HG03439 (cell line): Measurements from ENCODE around the gene HEPH.
"Not testable (repeated sequence)": the region's sequence is repeated elsewhere in the genome, so short reads cannot be mapped to it uniquely, and the experiment has no call there.

ENCODE experiments used
- ATAC-seq: cut with Tn5 transposase; IDR thresholded peaks from one replicate; pipeline ENCODE4 v1.9.1; 2021; ENCODE audit warnings: mild to moderate bottlenecking, moderate library complexity; ENCODE audit not compliant: unreplicated experiment

The HEPH gene, protein sequence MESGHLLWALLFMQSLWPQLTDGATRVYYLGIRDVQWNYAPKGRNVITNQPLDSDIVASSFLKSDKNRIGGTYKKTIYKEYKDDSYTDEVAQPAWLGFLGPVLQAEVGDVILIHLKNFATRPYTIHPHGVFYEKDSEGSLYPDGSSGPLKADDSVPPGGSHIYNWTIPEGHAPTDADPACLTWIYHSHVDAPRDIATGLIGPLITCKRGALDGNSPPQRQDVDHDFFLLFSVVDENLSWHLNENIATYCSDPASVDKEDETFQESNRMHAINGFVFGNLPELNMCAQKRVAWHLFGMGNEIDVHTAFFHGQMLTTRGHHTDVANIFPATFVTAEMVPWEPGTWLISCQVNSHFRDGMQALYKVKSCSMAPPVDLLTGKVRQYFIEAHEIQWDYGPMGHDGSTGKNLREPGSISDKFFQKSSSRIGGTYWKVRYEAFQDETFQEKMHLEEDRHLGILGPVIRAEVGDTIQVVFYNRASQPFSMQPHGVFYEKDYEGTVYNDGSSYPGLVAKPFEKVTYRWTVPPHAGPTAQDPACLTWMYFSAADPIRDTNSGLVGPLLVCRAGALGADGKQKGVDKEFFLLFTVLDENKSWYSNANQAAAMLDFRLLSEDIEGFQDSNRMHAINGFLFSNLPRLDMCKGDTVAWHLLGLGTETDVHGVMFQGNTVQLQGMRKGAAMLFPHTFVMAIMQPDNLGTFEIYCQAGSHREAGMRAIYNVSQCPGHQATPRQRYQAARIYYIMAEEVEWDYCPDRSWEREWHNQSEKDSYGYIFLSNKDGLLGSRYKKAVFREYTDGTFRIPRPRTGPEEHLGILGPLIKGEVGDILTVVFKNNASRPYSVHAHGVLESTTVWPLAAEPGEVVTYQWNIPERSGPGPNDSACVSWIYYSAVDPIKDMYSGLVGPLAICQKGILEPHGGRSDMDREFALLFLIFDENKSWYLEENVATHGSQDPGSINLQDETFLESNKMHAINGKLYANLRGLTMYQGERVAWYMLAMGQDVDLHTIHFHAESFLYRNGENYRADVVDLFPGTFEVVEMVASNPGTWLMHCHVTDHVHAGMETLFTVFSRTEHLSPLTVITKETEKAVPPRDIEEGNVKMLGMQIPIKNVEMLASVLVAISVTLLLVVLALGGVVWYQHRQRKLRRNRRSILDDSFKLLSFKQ

DNA sequence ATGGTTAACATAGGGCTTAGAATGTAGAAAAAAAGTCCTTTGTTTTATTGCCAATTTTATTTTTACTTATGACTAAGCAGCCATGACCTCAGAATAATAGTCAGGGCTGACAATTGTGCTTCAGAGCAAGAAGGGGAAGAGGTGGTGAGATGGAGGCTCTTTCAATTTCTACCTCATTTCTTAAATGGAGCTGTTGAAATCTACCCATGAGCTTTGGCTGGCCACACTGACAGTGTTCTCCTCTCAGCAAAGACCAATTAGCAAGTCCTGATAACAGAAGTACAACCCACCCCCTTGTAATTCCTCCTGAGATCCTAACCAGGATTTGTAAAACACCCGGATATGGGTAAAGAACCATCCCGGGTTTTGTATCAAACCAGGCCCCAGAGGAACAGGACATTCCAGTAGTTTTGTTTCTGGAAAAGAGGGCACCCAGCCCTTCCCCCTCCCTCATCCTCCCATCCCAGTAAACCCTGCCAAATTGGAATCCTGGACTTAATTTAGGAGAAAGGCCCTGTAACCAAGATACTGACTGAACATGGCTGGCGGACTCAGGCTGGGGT lies at the start of gene HEPH:
HEPH (plus strand) TSS at position 399 of the 563 bp plus-strand sequence. CDS start 6,324 bp downstream, outside the sequence.
- no peak for ATAC-seq

DNA sequence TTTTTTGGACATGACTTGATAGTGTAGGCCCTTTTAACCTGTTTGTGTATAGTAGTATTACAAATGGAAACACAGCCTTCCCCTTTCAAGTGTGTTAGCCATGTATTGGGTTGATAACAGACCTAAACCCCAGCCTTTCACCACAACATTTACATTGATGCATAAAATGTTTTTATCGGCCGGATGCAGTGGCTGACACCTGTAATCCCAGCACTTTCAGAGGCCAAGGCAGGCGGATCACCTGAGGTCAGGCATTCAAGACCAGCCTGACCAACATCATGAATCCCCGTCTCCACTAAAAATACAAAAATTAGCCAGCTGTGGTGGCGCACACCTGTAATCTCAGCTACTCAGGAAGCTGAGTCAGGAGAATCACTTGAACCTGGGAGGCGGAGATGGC lies 45.3 kb upstream of the HEPH start:
- ATAC-seq, result not testable (repeated sequence)

DNA sequence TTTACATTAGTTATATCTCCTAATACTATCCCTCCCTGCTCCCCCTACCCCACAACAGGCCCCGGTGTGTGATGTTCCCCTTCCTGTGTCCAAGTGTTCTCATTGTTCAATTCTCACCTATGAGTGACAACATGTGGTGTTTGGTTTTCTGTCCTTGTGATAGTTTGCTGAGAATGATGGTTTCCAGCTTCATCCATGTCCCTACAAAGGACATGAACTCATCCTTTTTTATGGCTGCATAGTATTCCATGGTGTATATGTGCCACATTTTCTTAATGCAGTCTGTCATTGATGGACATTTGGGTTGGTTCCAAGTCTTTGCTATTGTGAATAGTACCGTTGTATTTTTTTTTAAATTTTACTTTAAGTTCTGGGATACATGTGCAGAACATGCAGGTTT lies 42.7 kb upstream of the HEPH start:
- ATAC-seq, result not testable (repeated sequence)

DNA sequence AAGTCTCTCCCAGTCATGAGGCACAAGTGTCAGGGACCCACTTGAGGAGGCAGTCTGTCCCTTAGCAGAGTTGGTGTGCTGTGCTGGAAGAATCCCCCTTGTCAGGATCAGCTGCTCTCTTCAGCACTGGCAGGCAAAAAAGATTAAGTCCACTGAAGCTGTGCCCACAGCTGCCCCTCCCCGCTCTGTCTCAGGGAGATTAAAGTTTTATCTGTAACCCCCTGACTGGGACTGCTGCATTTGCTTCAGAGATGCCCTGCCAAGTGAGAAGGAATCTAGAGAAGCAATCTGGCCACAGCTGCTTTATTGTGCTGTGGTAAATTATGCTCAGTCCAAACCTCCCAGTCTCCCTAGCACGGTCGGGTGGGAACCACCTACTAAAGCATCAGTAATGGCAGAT lies 37.4 kb upstream of the HEPH start:
- ATAC-seq, result no peak

DNA sequence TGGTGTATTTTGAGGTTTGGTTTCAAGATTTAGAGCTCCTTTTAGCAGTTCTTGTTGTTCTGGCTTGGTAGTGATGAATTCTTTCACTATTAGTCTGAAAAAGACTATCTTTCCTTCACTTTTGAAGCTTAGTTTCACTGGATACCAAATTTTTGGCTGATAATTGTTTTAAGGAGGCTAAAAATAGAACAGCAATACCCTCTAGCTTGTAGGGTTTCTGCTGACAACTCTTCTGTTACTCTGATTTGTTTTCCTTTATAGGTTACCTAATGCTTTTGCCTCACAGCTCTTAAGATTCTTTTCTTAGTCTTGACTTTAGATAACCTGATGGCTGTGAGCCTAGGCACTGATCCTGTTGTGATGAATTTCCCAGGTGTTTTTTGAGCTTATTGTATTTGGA lies 33.6 kb upstream of the HEPH start:
- no peak for ATAC-seq

DNA sequence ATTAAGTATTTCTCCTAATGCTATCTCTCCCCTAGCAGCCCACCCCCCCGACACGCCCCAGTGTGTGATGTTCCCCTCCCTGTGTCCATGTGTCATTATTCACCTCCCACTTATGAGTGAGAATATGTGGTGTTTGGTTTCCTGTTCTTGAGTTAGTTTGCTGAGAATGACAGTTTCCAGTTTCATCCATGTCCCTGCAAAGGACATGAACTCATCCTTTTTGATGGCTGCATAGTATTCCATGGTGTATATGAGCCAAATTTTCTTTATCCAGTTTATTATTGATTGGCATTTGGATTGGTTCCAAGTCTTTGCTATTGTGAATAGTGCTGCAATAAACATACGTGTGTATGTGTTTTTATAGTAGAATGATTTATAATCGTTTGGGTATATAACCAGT lies 28.8 kb upstream of the HEPH start:
- not testable (repeated sequence) for ATAC-seq

DNA sequence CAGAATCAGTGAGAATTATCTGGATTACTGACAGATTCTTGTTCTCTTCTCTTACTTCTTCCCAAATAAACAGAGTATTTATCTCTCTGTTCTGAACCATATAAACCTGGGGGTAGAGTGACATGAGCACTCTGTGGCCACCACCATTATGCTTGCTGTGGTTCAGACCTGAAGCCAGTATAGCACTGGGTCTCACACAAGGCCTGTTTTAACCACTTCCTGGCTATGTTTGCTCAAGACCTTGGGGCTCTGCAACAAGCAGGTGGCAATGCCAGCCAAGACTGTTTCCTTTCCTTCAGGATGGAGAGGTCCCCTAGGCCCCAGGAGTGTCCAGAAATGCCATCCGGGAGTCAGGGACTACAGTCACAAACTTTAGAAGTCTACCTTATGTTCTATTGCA lies 21.7 kb upstream of the HEPH start:
- ATAC-seq, result no peak

DNA sequence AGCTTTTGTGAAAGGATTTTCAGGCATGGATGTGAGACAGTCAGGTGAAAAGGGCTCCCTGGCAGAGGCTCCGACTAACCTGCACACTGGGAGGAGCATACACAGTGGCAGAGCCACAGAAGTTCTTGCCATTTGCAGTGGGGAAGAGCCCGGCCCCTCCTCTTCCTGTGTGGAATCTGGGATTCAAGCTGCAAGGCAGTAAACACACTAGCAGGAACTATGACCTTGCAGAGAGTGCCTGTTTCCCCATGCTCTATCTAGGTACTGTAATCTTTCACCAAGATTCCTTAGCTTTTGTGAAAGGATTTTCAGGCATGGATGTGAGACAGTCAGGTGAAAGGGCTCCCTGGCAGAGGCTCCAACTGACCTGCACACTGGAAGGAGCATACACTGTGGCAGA lies 19.8 kb upstream of the HEPH start:
- no peak for ATAC-seq

DNA sequence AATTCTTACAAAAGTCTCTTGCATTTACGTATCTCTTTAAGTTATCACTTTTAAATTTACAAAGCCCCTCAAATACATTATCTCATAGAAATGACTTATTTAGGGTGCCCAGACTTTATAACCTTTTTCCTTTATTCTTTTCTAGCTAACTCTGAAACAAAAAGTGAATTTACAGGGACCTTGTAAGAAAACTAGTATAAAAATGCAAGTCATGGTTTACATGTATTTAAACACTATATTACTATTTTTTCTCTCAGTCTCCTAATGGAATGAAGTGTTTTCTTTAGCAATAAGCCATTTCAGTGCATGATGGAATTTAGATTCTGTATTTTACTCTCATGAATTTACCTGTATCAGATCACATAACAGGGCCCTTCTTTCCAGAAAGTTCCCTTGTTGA lies 14.5 kb upstream of the HEPH start:
- ATAC-seq, result no peak

DNA sequence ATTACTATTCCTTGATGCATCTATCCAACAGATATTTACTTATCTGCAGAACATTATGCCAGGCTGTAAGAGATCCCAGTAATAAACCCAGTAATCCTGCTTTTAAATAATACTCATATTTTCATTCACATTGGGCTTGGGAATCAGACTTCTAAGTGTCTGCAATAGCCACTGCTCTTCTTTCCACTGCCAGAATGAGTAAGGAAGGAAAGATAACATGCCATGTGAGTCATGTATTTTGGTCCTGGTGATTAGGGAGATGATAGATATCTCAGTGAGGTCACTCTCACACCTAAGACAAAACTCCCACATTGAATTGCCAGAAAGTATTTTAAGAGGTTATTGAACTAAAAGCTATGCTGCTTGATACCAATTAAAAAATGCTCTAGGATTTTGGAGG lies 13.9 kb upstream of the HEPH start:
- no peak for ATAC-seq

DNA sequence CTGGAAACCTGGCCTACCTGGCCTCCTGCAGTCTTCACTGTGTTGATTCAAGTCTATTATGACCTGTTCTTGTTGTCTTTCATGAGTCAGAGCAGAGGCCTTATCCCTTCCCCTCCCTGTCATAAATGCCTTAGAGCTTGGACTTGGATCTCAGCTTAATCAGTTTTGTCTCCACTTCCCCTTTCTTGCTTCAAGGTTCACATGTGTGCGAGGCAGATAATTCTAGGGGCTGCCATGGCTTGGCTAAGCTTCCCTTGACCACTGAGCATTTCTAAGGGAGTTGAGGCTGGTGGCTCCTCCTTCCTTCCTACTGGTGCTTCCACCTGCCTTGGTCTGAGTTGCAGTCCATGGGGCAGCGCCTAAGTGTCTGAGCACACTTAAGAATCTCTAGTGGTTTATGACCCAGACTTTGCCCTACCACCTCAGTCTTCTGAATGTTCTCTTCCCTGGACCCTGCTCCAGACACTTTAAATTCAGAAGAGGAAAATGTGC lies 1.7 kb upstream of the HEPH start:
- ATAC-seq, result no peak

DNA sequence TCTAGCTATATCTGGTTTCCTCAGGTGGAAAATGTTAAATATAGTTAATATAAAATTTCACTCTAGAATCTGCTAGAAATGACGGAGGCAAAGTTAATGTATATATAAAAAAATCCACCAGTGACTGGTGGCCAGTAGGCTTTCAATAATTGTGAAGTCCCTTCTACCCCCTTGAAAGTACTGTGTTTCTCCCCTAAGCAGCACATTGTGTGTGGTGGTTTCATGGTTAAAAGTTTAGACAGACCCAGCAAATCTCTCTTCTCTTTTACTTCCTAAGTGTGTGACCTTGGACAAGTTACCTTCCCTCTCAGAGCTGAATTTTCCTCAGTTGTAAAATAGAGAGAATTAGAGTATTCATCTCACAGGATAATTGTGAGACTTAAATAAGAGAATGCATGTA lies 600 bp upstream of the HEPH start:
- no peak for ATAC-seq

DNA sequence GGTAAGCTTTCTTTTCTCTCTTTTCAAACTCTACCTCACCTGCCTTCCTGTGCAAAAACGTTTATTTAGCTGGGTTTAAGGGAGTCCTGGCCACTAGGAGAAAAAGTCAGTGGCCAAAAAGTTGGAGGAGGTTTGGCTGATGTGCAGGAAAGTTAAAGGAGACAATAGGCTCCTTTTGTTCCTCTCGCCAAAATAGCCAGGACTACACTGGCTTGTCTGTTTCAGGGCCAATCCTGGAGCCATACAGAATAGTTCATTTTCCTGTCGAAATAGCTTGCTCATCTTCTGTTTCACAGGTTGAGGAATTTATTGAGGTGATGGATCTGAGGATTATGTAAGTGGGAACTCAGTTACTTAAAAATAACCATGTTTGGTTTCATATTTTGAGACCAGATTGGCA lies 423 bp downstream of the HEPH start:
- no peak for ATAC-seq

DNA sequence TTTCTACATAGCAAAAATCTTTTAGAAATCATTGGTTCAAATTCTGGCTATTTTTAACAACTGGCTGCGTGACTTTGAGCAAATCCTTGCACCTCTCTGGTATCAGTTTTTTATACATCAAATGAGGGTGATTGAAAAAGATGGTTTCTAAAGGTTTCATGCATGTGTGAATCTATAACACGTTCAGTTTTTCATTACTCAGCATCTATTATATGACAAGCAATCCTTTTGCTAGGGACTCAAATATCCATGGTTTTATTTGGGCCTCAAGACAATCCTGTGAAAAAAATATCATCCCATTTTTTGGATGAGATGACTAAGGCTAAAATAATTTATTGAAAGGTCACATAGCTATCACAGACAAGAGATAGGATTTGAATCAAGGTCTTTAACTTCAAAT lies 884 bp downstream of the HEPH start:
- ATAC-seq, result no peak

DNA sequence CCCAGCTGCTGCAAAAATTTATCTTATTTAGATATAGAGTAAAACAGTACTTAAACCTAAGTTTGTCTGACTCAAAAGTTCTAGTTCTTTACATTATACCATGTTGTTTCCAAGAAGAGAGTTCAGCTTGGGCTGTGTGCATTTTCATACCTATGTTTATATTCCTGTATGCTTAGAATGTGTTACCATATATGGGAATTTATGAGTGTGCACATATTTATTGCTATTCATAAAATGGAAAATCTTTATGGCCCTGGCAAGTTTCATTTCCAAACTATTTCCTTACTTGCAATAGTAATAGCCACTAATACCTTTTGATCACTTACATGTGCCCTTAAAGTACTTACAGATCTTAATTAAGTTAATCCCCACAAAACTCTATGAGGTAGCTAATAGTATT lies 2.6 kb downstream of the HEPH start:
- ATAC-seq, result no peak

DNA sequence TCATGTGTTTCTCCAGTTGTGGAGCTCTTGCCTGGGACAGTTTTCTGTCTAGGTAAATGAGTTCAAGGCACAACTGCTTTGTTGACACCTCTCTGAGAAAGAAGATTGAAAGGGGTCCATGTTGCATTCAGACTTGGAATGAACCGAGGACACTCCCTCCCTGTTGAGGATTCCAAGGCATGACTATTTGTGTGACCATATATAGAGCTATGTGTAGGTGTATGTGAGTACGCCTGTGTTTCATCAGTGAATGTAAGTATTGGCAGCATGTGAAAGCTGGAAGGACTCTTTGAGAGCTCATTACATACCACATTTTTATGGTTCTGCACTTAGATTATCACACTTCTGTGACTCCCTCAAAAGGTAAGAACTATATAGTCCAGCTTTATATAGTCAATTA lies 3.4 kb downstream of the HEPH start:
- no peak for ATAC-seq

DNA sequence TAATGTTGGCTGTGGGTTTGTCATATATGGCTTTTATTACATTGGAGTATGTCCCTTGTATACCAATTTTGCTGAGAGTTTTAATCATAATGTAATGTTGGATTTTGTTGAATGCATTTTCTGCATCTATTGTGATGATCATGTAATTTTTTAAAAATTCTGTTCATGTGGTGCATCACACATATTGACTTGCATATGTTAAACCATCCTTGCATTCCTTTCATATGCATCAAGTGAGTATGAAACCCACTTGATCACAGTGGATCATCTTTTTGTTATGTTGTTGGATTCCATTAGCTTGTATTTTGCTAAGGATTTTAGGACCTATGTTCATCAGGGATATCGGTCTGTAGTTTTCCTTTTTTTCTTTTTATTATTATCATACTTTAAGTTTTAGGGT lies 12.1 kb downstream of the HEPH start:
- ATAC-seq, result no peak

DNA sequence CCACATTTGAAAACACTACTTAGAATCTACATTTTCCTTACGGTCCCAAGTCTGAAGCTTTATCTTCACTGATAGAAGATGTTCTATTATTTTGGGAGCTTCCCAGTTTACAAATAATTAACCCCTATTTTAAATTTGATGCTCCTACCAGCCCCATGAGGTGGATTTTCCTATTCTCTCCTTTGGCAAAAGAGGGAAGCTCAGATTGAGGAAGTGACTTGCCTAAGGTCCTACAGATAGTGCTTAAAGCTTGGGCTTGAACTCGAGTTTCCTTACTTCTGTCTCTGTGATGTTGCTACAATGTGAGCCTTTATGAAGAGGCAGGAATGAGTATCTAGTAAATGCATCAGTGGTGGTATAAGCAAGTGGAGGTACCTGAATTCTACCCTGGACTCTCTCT lies 27.5 kb downstream of the HEPH start:
- ATAC-seq, result no peak

DNA sequence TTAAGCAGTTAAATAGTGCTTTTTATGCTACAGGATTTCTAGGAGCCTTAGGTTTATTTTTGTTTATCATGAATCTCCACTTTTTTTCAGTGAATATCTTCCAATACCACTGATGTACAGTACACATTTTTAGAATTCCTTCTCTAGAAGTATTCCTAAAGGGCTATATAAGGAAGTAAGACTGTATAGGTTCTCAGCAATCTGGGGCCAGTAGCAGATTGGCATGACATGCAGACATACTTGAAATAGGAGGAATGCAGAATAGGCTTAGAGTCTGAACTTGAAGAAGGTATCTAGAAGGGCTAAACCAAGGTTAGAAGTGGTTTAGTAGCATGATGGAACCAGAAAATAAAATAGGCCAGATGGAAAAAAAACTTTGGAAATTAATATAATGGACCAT lies 29.8 kb downstream of the HEPH start:
- ATAC-seq, result no peak

DNA sequence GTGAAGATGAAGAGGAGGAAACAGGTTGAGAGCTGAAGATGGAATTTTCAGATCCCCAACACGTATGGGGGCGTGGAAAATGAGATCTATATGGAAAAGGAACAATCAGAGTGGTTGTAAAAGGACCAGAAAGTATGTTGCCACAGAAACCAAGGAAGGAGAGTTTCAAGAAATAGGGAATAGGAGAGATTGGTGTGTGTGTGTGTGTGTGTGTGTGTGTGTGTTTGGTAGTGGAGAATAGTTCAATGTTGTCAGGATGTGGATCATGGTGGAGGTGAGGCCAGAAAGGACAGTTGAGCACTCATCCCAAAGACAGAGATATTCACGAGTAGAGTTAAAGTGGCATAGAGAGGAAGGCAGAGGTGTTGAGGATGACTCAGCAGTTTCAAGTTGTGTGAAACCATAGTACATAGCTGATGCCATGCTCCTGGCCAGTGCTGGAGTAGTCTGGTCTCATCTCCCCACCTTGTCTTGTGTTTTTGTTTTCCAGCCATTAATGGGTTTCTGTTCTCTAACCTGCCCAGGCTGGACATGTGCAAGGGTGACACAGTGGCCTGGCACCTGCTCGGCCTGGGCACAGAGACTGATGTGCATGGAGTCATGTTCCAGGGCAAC lies 36.1 kb downstream of the HEPH start:
- no peak for ATAC-seq
